Endodermal cell (in vitro differentiated cells): Measurements from ENCODE around the gene VSX2. TPM values are rescaled to one million over a fixed set of nuclear protein-coding genes. Genes with fewer than 3 reads are reported as not detected.

Experiments
- DNase-seq: peaks from one replicate; pipeline ENCODE4 v3.0.0-alpha.2; 2017
- H3K27ac ChIP-seq: 2 replicates; pipeline ENCODE4 v1.5.1; 2013; ENCODE audit warnings: mild to moderate bottlenecking, low read depth, low read length, moderate library complexity
- H3K27me3 ChIP-seq: 2 replicates; pipeline ENCODE4 v1.6.1; 2013; ENCODE audit warnings: mild to moderate bottlenecking, low read length, moderate library complexity; ENCODE audit not compliant: insufficient read depth, control insufficient read depth, poor library complexity, severe bottlenecking
- H3K36me3 ChIP-seq: 2 replicates; pipeline ENCODE4 v1.7.0; 2013; ENCODE audit warnings: mild to moderate bottlenecking, low read length, moderate library complexity; ENCODE audit not compliant: control insufficient read depth, insufficient read depth
- H3K4me1 ChIP-seq: one replicate; pipeline ENCODE4 v1.7.0; 2013; ENCODE audit warnings: low read length; ENCODE audit not compliant: control insufficient read depth, insufficient read depth
- H3K4me3 ChIP-seq: 2 replicates; pipeline ENCODE4 v1.5.1; 2013; ENCODE audit warnings: mild to moderate bottlenecking, low read length, moderate library complexity
- H3K9ac ChIP-seq: 2 replicates; pipeline ENCODE4 v1.6.1; 2013; ENCODE audit warnings: mild to moderate bottlenecking, low read length, moderate library complexity; ENCODE audit not compliant: poor library complexity, severe bottlenecking; ENCODE audit errors: extremely low read depth
- H3K9me3 ChIP-seq: 2 replicates; pipeline ENCODE4 v1.6.1; 2013; ENCODE audit warnings: mild to moderate bottlenecking, low read length, moderate library complexity; ENCODE audit not compliant: control insufficient read depth
- H3K27ac Mint-ChIP-seq: 2 replicates; pipeline ENCODE4 v1.8.0; 2020; ENCODE audit warnings: mixed read lengths
- H3K27me3 Mint-ChIP-seq: 2 replicates; pipeline ENCODE4 v1.8.0; 2021; ENCODE audit warnings: mild to moderate bottlenecking, mixed read lengths; ENCODE audit not compliant: insufficient read depth
- H3K36me3 Mint-ChIP-seq: 2 replicates; pipeline ENCODE4 v1.8.0; 2020; ENCODE audit warnings: low read depth, mixed read lengths
- H3K4me1 Mint-ChIP-seq: 2 replicates; pipeline ENCODE4 v1.8.0; 2020; ENCODE audit warnings: mixed read lengths
- H3K4me3 Mint-ChIP-seq: 2 replicates; pipeline ENCODE4 v1.8.0; 2020; ENCODE audit warnings: mild to moderate bottlenecking, moderate library complexity, mixed read lengths
- H3K9me3 Mint-ChIP-seq: 2 replicates; pipeline ENCODE4 v1.8.0; 2020; ENCODE audit warnings: mild to moderate bottlenecking, mixed read lengths
- CTCF ChIP-seq: fragments of 200-600 bp; sonication (generic); conservative IDR thresholded peaks from 2 replicates; pipeline ENCODE4 v1.5.0; 2021; ENCODE audit warnings: antibody characterized with exemption, mild to moderate bottlenecking
- WGBS, 2 experiments: methylation state at CpG; one replicate each; pipeline versions ENCODE4 v1.1.5 to v1.1.7; 2013; ENCODE audit warnings: missing lambda C conversion rate in 2 of 2, mixed read lengths in 1 of 2; ENCODE audit not compliant: insufficient coverage in 1 of 2, insufficient read length in 1 of 2; 5-methylcytosine and 5-hydroxymethylcytosine counted together
- total RNA-seq, 2 donors: library from RNA; stranded (reverse); fragmentation: NEBNext Ultra II Directional in 1 of 2; extraction: Animal tissue kit (Norgen Biotek cat#: 25700) in 1 of 2; gene quantifications; 2 replicates in 1 of 2; 3 replicates in 1 of 2; pipeline ENCODE4 v1.2.1, GENCODE V29; 2021

The VSX2 gene
- total RNA-seq, 2 donors from 2014 or later = not detected

GRCh38 chr14:74203639-74204038 is 35.6 kb upstream of the VSX2 start:
- Histone ChIP-seq H3K9me3 (no peaks in the 10 kb centered on the region), H3K36me3 (peaks cover 17% of the 10 kb centered on the region), H3K4me1 (no peaks in the 10 kb centered on the region), H3K27ac (no peak overlapping the region), H3K27me3 (no peaks in the 10 kb centered on the region), H3K4me3 (no peak overlapping the region), H3K9ac (no peak overlapping the region)
- H3K27me3 Mint-ChIP-seq = no peaks in the 10 kb centered on the region
- no peak overlapping the region for H3K27ac Mint-ChIP-seq
- TF ChIP-seq CTCF = no peak
- DNase-seq = no peak
- peaks cover 20% of the 10 kb centered on the region for H3K36me3 Mint-ChIP-seq
- no peak overlapping the region for H3K4me3 Mint-ChIP-seq
- H3K4me1 Mint-ChIP-seq = peaks cover 1% of the 10 kb centered on the region
- WGBS, 2 experiments = 93 to 97% methylated on average over 6 to 8 of the region's 8 CpGs
- H3K9me3 Mint-ChIP-seq = no peaks in the 10 kb centered on the region

GRCh38 chr14:74204491-74204890 is 34.8 kb upstream of the VSX2 start:
- H3K4me3 ChIP-seq = no peak overlapping the region
- TF ChIP-seq CTCF = no peak
- Mint-ChIP-seq H3K27ac (peak overlapping the region; percentile 61), H3K4me1 (peaks cover 5% of the 10 kb centered on the region), H3K4me3 (no peak overlapping the region), H3K36me3 (peaks cover 13% of the 10 kb centered on the region), H3K27me3 (no peaks in the 10 kb centered on the region), H3K9me3 (no peaks in the 10 kb centered on the region)
- H3K4me1 ChIP-seq = no peaks in the 10 kb centered on the region
- no peak for DNase-seq
- H3K27ac ChIP-seq = peak overlapping the region; percentile 26
- 97 to 98% methylated on average over 6 of the region's 6 CpGs for WGBS, 2 experiments
- no peaks in the 10 kb centered on the region for H3K27me3 ChIP-seq
- peaks cover 12% of the 10 kb centered on the region for H3K36me3 ChIP-seq
- H3K9me3 ChIP-seq = no peaks in the 10 kb centered on the region
- H3K9ac ChIP-seq = no peak overlapping the region

GRCh38 chr14:74205882-74206281 is 33.4 kb upstream of the VSX2 start:
- WGBS, 2 experiments = 100% methylated on average over 1 of the region's 1 CpG
- no peaks in the 10 kb centered on the region for H3K9me3 Mint-ChIP-seq

More at GRCh38 chr14:74205882-74206281, 33.4 kb upstream of the VSX2 start:
- H3K36me3 ChIP-seq = peaks cover 8% of the 10 kb centered on the region
- H3K9me3 ChIP-seq = no peaks in the 10 kb centered on the region
- Mint-ChIP-seq H3K4me3 (no peak overlapping the region), H3K27me3 (no peaks in the 10 kb centered on the region), H3K4me1 (peaks cover 5% of the 10 kb centered on the region), H3K27ac (no peak overlapping the region), H3K36me3 (peaks cover 4% of the 10 kb centered on the region)
- no peak overlapping the region for H3K9ac ChIP-seq
- TF ChIP-seq CTCF = no peak
- H3K27ac ChIP-seq = no peak overlapping the region
- no peaks in the 10 kb centered on the region for H3K4me1 ChIP-seq
- no peaks in the 10 kb centered on the region for H3K27me3 ChIP-seq
- H3K4me3 ChIP-seq = no peak overlapping the region
- DNase-seq = no peak
